H9 (cell line): Measurements from ENCODE around the gene CPA2. TPM values are rescaled to one million over a fixed set of nuclear protein-coding genes. Genes with fewer than 3 reads are reported as not detected.

Experiments
- DNase-seq: peaks from one replicate; pipeline ENCODE4 v3.0.0-alpha.2; 2017
- H2AFZ ChIP-seq: one replicate; pipeline ENCODE4 v1.6.1; 2013; ENCODE audit warnings: mild to moderate bottlenecking, low read length, control low read depth, moderate library complexity
- H2AK5ac ChIP-seq: 2 replicates; pipeline ENCODE4 v1.6.1; 2013; ENCODE audit warnings: low read length, control low read depth, mixed read lengths; ENCODE audit not compliant: insufficient read length
- H2BK120ac ChIP-seq: one replicate; pipeline ENCODE4 v1.6.1; 2013; ENCODE audit warnings: low read depth, mild to moderate bottlenecking, low read length, control low read depth, inconsistent platforms; ENCODE audit not compliant: poor library complexity, severe bottlenecking
- H2BK12ac ChIP-seq: 2 replicates; pipeline ENCODE4 v1.6.1; 2013; ENCODE audit warnings: low read length, control low read depth, mixed read lengths, low read depth; ENCODE audit not compliant: insufficient read length
- H2BK15ac ChIP-seq: 2 replicates; pipeline ENCODE4 v1.6.1; 2013; ENCODE audit warnings: low read depth, low read length, control low read depth
- H2BK20ac ChIP-seq: one replicate; pipeline ENCODE4 v1.6.1; 2013; ENCODE audit warnings: low read depth, mild to moderate bottlenecking, low read length, control low read depth, inconsistent platforms; ENCODE audit not compliant: poor library complexity, severe bottlenecking
- H2BK5ac ChIP-seq: 2 replicates; pipeline ENCODE4 v1.6.1; 2013; ENCODE audit warnings: low read length, control low read depth, mixed read lengths; ENCODE audit not compliant: insufficient read length
- H3K14ac ChIP-seq: 2 replicates; pipeline ENCODE4 v1.6.1; 2013; ENCODE audit warnings: low read length, control low read depth; ENCODE audit not compliant: insufficient read depth
- H3K18ac ChIP-seq: 2 replicates; pipeline ENCODE4 v1.6.1; 2013; ENCODE audit warnings: low read depth, mild to moderate bottlenecking, mixed read lengths, low read length, control low read depth; ENCODE audit not compliant: insufficient read length
- H3K23ac ChIP-seq: 2 replicates; pipeline ENCODE4 v1.6.1; 2013; ENCODE audit warnings: low read length, control low read depth, mixed read lengths, low read depth; ENCODE audit not compliant: insufficient read length
- H3K23me2 ChIP-seq: 2 replicates; pipeline ENCODE4 v1.6.1; 2013; ENCODE audit warnings: low read depth, mild to moderate bottlenecking, mixed read lengths, low read length, control low read depth; ENCODE audit not compliant: insufficient read length, poor library complexity, severe bottlenecking
- H3K27ac ChIP-seq: 2 replicates; pipeline ENCODE4 v1.5.1; 2013; ENCODE audit warnings: low read length, control low read depth, mixed read lengths, low read depth; ENCODE audit not compliant: insufficient read length
- H3K27me3 ChIP-seq: 2 replicates; pipeline ENCODE4 v1.6.1; 2013; ENCODE audit warnings: low read length, control low read depth, inconsistent platforms; ENCODE audit not compliant: insufficient read depth
- H3K4ac ChIP-seq: 2 replicates; pipeline ENCODE4 v1.6.1; 2013; ENCODE audit warnings: low read depth, mild to moderate bottlenecking, control low read depth, inconsistent platforms, low read length, moderate library complexity
- H3K4me1 ChIP-seq: 2 replicates; pipeline ENCODE4 v1.6.1; 2013; ENCODE audit warnings: low read length, control low read depth, inconsistent platforms; ENCODE audit not compliant: insufficient read depth
- H3K4me2 ChIP-seq: 2 replicates; pipeline ENCODE4 v1.6.1; 2013; ENCODE audit warnings: low read length, control low read depth, mixed read lengths; ENCODE audit not compliant: insufficient read length, insufficient read depth
- H3K56ac ChIP-seq: 2 replicates; pipeline ENCODE4 v1.6.1; 2013; ENCODE audit warnings: low read depth, mild to moderate bottlenecking, mixed read lengths, low read length, control low read depth; ENCODE audit not compliant: insufficient read length
- H3K79me1 ChIP-seq: 2 replicates; pipeline ENCODE4 v1.6.1; 2013; ENCODE audit warnings: low read depth, mild to moderate bottlenecking, moderate library complexity, low read length, control low read depth, inconsistent platforms; ENCODE audit not compliant: insufficient read depth, poor library complexity, severe bottlenecking
- H3K79me2 ChIP-seq: 2 replicates; pipeline ENCODE4 v1.6.1; 2013; ENCODE audit warnings: low read length, control low read depth, inconsistent platforms; ENCODE audit not compliant: insufficient read depth
- H3K9ac ChIP-seq: 2 replicates; pipeline ENCODE4 v1.6.1; 2013; ENCODE audit warnings: low read length, control low read depth, mixed read lengths; ENCODE audit not compliant: insufficient read length; ENCODE audit errors: extremely low read depth
- H3K9me3 ChIP-seq: one replicate; pipeline ENCODE4 v1.6.1; 2013; ENCODE audit warnings: low read depth, low read length, inconsistent platforms; ENCODE audit not compliant: control insufficient read depth
- H3T11ph ChIP-seq: one replicate; pipeline ENCODE4 v1.6.1; 2013; ENCODE audit warnings: mild to moderate bottlenecking, low read length, control low read depth, inconsistent platforms
- H4K20me1 ChIP-seq: one replicate; pipeline ENCODE4 v1.6.1; 2013; ENCODE audit not compliant: control insufficient read depth, insufficient read length, insufficient read depth
- H4K5ac ChIP-seq: 2 replicates; pipeline ENCODE4 v1.6.1; 2013; ENCODE audit warnings: low read depth, mild to moderate bottlenecking, mixed read lengths, low read length, control low read depth; ENCODE audit not compliant: insufficient read length
- H4K8ac ChIP-seq: replicated peaks from 2 replicates; pipeline ENCODE4 v1.6.1; 2013; ENCODE audit warnings: low read length, control low read depth, mixed read lengths, low read depth; ENCODE audit not compliant: insufficient read length
- H4K91ac ChIP-seq: 2 replicates; pipeline ENCODE4 v1.6.1; 2013; ENCODE audit warnings: low read depth, mild to moderate bottlenecking, moderate library complexity, mixed read lengths, low read length, control low read depth; ENCODE audit not compliant: insufficient read length
- H3K27ac Mint-ChIP-seq, 3 experiments: 2 replicates in 2 of 3; 3 replicates in 1 of 3; pipeline ENCODE4 v1.8.0; 2020 to 2021; ENCODE audit warnings: mixed read lengths in 3 of 3, mild to moderate bottlenecking in 1 of 3, moderate library complexity in 1 of 3
- H3K27me3 Mint-ChIP-seq: 2 replicates; pipeline ENCODE4 v1.8.0; 2021; ENCODE audit warnings: low read depth, mild to moderate bottlenecking, moderate library complexity, mixed read lengths
- H3K36me3 Mint-ChIP-seq, 3 experiments: 2 replicates in 2 of 3; 3 replicates in 1 of 3; pipeline ENCODE4 v1.8.0; 2020 to 2021; ENCODE audit warnings: low read depth in 3 of 3, mixed read lengths in 3 of 3; ENCODE audit not compliant: insufficient read depth in 1 of 3
- H3K4me1 Mint-ChIP-seq, 2 experiments: 2 replicates each; pipeline ENCODE4 v1.8.0; 2020; ENCODE audit warnings: mixed read lengths in 2 of 2
- H3K4me3 Mint-ChIP-seq, 2 experiments: 2 replicates in 1 of 2; 3 replicates in 1 of 2; pipeline ENCODE4 v1.8.0; 2020 to 2021; ENCODE audit warnings: mild to moderate bottlenecking in 2 of 2, mixed read lengths in 2 of 2, moderate library complexity in 1 of 2
- H3K9me3 Mint-ChIP-seq, 2 experiments: 2 replicates in 1 of 2; 3 replicates in 1 of 2; pipeline ENCODE4 v1.8.0; 2020; ENCODE audit warnings: mild to moderate bottlenecking in 2 of 2, mixed read lengths in 2 of 2, moderate library complexity in 1 of 2
- CTCF ChIP-seq: fragments of 200-600 bp; sonication (generic); conservative IDR thresholded peaks from 3 replicates; pipeline ENCODE4 v1.8.0; 2021; ENCODE audit warnings: antibody characterized with exemption, mild to moderate bottlenecking
- WGBS: extraction: QIAGEN DNeasy Blood & Tissue Kit; methylation state at CpG from one replicate; pipeline ENCODE4 v1.1.7; 2013; ENCODE audit warnings: missing lambda C conversion rate, low lambda C conversion rate, mixed read lengths; ENCODE audit not compliant: insufficient read length; ENCODE audit errors: extremely low coverage; 5-methylcytosine and 5-hydroxymethylcytosine counted together
- total RNA-seq: library from RNA; stranded (reverse); gene quantifications from 2 replicates; pipeline ENCODE4 v1.2.1, GENCODE V29; 2021

Gene CPA2
- total RNA-seq, 1 experiment from 2014 or later, result not detected

- Histone ChIP-seq H3K9ac (no peak overlapping the region), H4K8ac (no peak overlapping the region), H3K27me3 (no peaks in the 10 kb centered on the region), H3K27ac (no peak overlapping the region), H3K9me3 (no peaks in the 10 kb centered on the region), H2AFZ (peak overlapping the region; percentile 67), H2AK5ac (no peak overlapping the region), H3K18ac (no peak overlapping the region), H3K14ac (no peak overlapping the region), H3K4me1 (no peaks in the 10 kb centered on the region; the same call in 1 of the 2 replicates), H2BK12ac (no peak overlapping the region), H3K4me2 (no peak overlapping the region), H3T11ph (no peak overlapping the region), H3K4ac (no peak overlapping the region), H4K20me1 (no peaks in the 10 kb centered on the region), H3K79me1 (no peaks in the 10 kb centered on the region), H2BK5ac (no peak overlapping the region), H2BK20ac (no peak overlapping the region), H4K5ac (no peak overlapping the region), H3K56ac (no peak overlapping the region), H2BK120ac (no peak overlapping the region), H3K79me2 (no peaks in the 10 kb centered on the region), H3K23me2 (no peaks in the 10 kb centered on the region), H4K91ac (no peak overlapping the region), H2BK15ac (no peak overlapping the region), H3K23ac (no peak overlapping the region)
- WGBS, result no CpG with 5 or more reads among the region's 6 CpGs
- Mint-ChIP-seq H3K4me3 (no peak overlapping the region), H3K4me1 (peaks cover 13 to 23% of the 10 kb centered on the region in 2 experiments), H3K36me3 (peaks cover 9 to 34% (median 23%) of the 10 kb centered on the region in 3 experiments), H3K27ac (peak overlapping the region in 1 of 3 experiments; percentile 57; a peak in 1 of 7 replicates), H3K27me3 (peaks cover 5% of the 10 kb centered on the region), H3K9me3 (peaks cover 10 to 27% of the 10 kb centered on the region in 2 experiments; a peak in 4 of 5 replicates)
- DNase-seq, result no peak
- no peak for TF ChIP-seq CTCF
Observed at GRCh38 chr7:130254555-130254954, 12.1 kb upstream of the CPA2 start.
